ENCODE measurements around the gene FXYD4.
"Not testable (repeated sequence)": the region's sequence is repeated elsewhere in the genome, so short reads cannot be mapped to it uniquely, and the experiment has no call there.

GRCh38 chr10:43328810-43329209 is 42.6 kb upstream of the FXYD4 start:
- not testable (repeated sequence) for TF ChIP-seq YY1 (IDR thresholded peaks at IDR 0.05; ENCODE audit: insufficient read depth, insufficient read length); ZNF274 (IDR thresholded peaks at IDR 0.05; ENCODE audit: low read depth, low read length)

Measured in NT2/D1 (cell line).